IPS DF 6.9 (cell line): ENCODE data around the gene DISC1.
"Not testable (repeated sequence)": the region's sequence is repeated elsewhere in the genome, so short reads cannot be mapped to it uniquely, and the experiment has no call there.

Source experiments
- DNase-seq: peaks from one replicate; pipeline ENCODE4 v3.0.0-alpha.2; 2013; ENCODE audit warnings: low read depth, low spot score
- H3K27ac ChIP-seq: one replicate; pipeline ENCODE4 v1.5.1; 2013; ENCODE audit warnings: low read length, control low read depth
- H3K27me3 ChIP-seq: 2 replicates; pipeline ENCODE4 v1.6.1; 2013; ENCODE audit warnings: mild to moderate bottlenecking, low read length; ENCODE audit not compliant: control insufficient read depth, insufficient read depth
- H3K36me3 ChIP-seq: 2 replicates; pipeline ENCODE4 v1.6.1; 2013; ENCODE audit warnings: low read length; ENCODE audit not compliant: control insufficient read depth, insufficient read depth
- H3K4me1 ChIP-seq: 2 replicates; pipeline ENCODE4 v1.6.1; 2013; ENCODE audit warnings: low read length; ENCODE audit not compliant: control insufficient read depth, insufficient read depth
- H3K4me3 ChIP-seq: 2 replicates; pipeline ENCODE4 v1.5.1; 2013; ENCODE audit warnings: mild to moderate bottlenecking, low read length
- H3K9me3 ChIP-seq: 2 replicates; pipeline ENCODE4 v1.6.1; 2013; ENCODE audit warnings: low read length, inconsistent platforms; ENCODE audit not compliant: control insufficient read depth, insufficient read depth
- WGBS: extraction: QIAGEN DNeasy Blood & Tissue Kit; methylation state at CpG from one replicate; pipeline ENCODE4 v1.1.7; 2013; ENCODE audit warnings: mixed read lengths, missing lambda C conversion rate; ENCODE audit not compliant: insufficient read length, insufficient coverage; 5-methylcytosine and 5-hydroxymethylcytosine counted together

DISC1 gene

DNA sequence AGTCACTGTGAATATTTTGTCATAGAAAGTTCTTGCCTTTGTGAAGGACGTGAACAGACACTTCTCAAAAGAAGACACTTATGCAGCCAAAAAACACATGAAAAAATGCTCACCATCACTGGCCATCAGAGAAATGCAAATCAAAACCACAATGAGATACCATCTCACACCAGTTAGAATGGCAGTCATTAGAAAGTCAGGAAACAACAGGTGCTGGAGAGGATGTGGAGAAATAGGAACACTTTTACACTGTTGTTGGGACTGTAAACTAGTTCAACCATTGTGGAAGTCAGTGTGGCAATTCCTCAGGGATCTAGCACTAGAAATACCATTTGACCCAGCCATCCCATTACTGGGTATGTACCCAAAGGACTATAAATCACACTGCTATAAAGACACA lies 33.3 kb upstream of the DISC1 start:
- not testable (repeated sequence) for DNase-seq, H3K27ac ChIP-seq, H3K9me3 ChIP-seq, H3K27me3 ChIP-seq, H3K36me3 ChIP-seq, H3K4me1 ChIP-seq, H3K4me3 ChIP-seq
- no CpG with 5 or more reads among the region's 1 CpG for WGBS

DNA sequence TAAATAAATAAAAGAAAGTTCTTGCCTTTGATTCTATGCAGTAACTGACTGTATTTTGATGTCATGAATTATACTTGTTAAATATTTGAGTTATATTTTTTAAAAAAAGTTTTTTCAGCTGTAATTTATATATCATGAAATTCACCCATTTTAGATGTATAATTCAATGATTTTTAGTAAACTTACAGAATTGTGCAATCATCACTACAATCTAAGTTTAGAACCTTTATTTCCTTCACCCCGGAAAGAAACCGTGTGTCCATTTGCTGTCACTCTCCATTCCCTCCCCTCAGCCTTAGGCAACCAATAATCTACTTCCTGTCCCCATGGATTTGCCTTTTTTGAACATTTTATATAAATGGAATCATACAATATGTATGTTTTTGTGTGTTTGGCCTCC lies 32.5 kb upstream of the DISC1 start:
- no CpG with 5 or more reads among the region's 2 CpGs for WGBS

DNA sequence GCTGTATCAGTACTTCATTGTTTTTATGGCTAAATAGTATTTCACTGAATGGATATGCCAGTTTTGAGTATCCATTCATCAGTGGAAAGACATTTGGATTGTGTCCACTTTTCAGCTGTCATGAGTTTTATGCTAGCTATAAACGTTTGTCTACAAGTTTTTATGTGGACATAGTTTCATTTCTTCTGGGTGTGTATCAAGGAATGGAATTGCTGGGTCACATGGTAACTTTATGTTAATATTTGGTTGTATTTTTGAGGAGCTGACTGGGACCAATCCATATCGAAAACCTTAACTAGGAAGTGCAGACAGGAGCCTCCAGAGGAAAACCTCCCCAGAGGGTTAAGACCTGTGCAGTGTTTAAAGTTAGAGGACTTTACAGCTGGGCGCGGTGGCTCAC lies 31.8 kb upstream of the DISC1 start:
- no peaks in the 10 kb centered on the region for H3K27me3 ChIP-seq
- no CpG with 5 or more reads among the region's 4 CpGs for WGBS

More for the DNA sequence above, 32.5 kb upstream of the DISC1 start:
- H3K27ac ChIP-seq: no peak overlapping the region
- no peak for DNase-seq
- no peaks in the 10 kb centered on the region for H3K9me3 ChIP-seq
- H3K4me1 ChIP-seq: no peaks in the 10 kb centered on the region
- H3K4me3 ChIP-seq: no peak overlapping the region
- H3K36me3 ChIP-seq: no peaks in the 10 kb centered on the region
- no peaks in the 10 kb centered on the region for H3K27me3 ChIP-seq

DNA sequence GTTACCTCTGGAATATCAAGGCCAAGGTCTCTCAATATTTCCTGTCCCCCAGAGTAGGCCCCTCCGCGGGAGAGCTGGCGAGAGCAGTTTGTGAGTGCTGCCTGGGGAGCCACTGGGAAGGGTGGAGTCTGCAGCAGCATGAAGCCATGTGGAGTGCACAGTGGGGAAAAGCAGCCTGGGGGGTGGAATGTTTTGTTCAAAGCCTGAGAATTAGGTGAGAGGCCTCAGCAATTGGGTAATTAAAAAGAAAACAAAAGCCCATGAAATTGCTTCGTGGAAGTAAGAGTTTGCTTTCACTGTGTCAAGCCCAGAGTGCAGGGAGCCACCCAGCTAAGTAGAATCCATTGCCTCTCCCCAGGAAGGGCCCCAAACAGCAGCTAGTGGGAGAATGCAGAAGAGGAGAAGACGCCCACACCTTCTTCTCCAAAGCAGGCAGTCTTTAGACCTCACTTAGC lies 30.2 kb upstream of the DISC1 start:
- Histone ChIP-seq H3K4me3 (no peak overlapping the region), H3K27ac (no peak overlapping the region), H3K9me3 (no peaks in the 10 kb centered on the region), H3K36me3 (no peaks in the 10 kb centered on the region), H3K27me3 (no peaks in the 10 kb centered on the region), H3K4me1 (no peaks in the 10 kb centered on the region)
- no CpG with 5 or more reads among the region's 5 CpGs for WGBS
- no peak for DNase-seq

More for the DNA sequence above, 31.8 kb upstream of the DISC1 start:
- Histone ChIP-seq H3K27ac (no peak overlapping the region), H3K9me3 (no peaks in the 10 kb centered on the region), H3K4me1 (no peaks in the 10 kb centered on the region), H3K36me3 (no peaks in the 10 kb centered on the region), H3K4me3 (no peak overlapping the region)
- no peak for DNase-seq

DNA sequence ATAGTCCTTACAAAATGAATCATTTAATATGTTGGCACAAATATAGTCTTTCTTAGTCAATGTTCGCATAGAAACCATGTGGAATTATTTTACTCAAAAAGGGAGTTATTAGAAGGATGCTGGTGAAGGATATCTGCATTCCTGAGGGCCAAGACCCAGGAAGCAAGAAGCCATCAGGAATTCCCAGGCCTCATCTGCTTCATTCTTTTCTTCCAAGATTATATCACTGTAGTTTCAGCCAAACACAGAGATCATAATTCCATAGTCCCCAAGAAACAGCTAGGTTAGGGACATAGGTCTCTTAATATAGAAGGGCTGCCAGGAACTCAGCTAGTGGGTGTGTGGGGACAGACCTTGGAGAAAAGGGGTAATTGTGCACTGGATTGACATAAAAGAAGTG lies 28.6 kb upstream of the DISC1 start:
- Histone ChIP-seq H3K27me3 (no peaks in the 10 kb centered on the region), H3K36me3 (no peaks in the 10 kb centered on the region), H3K9me3 (no peaks in the 10 kb centered on the region), H3K4me3 (no peak overlapping the region), H3K4me1 (no peaks in the 10 kb centered on the region), H3K27ac (no peak overlapping the region)
- WGBS: no CpG with 5 or more reads among the region's 1 CpG
- DNase-seq: no peak

DNA sequence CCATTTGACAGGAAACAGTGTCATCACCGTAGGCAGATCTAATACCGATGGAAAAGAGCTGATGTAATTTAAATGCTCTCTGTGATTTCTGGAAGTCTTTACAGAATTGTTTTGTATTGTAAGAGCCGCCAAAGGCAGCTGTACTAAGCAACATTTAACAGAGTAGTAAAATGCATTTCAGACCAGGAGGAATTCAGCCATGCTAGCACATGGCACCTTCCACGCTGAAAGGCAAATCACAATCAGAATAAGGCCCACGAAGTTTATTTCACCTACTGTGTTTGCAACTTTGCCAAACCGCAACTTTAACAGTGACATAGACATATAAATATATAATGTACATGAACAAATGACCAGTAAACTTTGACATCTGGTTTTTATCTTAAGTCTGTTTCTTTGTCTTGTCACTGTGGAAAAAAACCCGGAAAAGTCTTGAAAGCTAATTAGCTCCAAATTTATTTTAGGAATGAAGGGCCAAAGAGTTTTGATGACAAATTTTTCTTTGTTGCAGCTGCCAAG lies 26.1 kb upstream of the DISC1 start:
- Histone ChIP-seq H3K9me3 (no peaks in the 10 kb centered on the region), H3K27me3 (no peaks in the 10 kb centered on the region), H3K4me1 (no peaks in the 10 kb centered on the region), H3K27ac (no peak overlapping the region), H3K36me3 (no peaks in the 10 kb centered on the region), H3K4me3 (no peak overlapping the region)
- DNase-seq: no peak
- no CpG with 5 or more reads among the region's 7 CpGs for WGBS

DNA sequence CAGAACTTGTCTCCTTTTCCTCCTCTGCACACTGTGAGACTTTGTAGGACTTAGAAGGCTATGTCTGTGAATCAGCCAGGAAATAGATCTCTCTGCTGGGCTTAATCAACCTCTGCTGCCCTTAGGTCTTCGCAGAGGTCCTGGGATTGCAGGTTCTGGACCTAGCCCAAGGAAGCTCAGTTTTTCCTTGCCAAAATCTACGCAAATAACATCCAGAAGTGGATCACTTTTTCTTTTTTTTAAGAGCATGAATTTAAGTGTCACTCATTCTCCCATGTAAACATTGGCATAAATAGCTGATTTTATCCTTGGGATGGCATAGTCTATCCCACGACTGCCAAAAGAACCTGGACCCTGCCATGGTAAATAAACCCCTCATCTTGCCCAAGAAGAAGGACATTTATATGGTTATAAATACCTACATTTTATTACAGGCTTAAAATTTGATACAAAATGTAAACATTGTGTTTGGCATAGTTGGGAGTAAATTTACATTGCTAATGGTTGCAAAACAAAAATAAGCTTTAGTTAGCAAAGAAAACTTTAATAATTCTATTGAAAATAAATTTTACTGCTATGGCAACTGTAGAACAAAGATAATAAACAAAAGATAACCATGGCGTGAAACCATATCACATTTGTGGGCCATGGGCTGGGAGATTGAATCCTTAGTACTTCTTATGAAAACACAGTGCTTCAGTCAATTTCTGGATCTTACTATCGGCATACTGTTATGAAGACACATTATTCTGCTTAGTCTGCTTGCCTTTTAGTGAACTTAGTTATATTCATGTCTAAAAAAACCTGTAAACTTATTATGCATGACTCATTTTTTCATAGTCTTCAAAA lies 24.5 kb upstream of the DISC1 start:
- no peak for DNase-seq
- Histone ChIP-seq H3K9me3 (no peaks in the 10 kb centered on the region), H3K27ac (no peak overlapping the region), H3K27me3 (no peaks in the 10 kb centered on the region), H3K4me3 (no peak overlapping the region), H3K36me3 (no peaks in the 10 kb centered on the region), H3K4me1 (no peaks in the 10 kb centered on the region)
- WGBS: no CpG with 5 or more reads among the region's 5 CpGs

DNA sequence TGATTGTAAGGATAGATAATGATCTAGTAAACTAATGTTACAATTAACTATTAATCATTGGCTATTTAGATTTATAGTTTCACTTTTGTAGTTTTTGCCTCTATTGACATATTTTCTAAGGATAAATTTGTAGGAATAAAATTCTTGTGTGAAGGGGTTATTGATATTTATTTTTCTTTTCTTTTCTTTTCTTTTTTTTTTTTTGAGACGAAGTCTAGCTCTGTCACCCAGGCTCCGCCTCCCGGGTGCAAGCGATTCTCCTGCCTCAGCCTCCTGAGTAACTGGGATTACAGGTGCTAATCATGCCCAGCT lies 24.0 kb upstream of the DISC1 start:
- no peak overlapping the region for H3K27ac ChIP-seq
- DNase-seq: no peak
- WGBS: no CpG with 5 or more reads among the region's 4 CpGs

DNA sequence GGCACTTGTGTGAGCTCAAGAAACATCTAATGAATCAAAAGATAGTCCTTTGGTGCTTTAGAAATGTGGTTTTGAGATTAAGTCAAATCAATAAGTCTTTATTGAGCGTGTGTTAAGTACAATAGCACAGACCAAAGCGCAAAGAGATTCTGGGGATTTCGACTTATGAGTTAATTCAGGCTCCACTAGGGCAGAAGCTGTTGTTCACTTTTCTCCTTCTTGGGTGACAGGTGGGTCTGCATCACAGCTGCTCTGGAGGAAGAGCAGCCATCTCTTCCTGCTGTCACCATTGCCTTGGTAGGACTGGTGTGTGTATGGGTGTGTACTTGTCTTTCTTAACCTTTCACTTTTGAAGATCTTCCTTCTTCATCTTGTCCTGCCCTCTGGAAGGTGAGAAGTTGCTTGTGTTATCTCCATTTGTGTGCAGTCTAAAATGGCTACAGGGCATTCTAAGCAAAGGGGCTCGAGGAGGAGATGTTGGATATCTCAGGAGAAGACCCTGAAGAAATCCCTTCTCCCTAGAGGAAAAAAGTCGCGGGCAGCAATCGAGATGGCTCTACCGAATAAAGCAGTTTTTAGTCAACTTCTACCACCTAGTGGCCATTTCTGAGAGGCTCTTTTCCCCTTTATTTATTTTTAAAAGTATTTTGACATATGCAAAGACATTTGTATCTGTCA lies 22.9 kb upstream of the DISC1 start:
- no peak for DNase-seq
- Histone ChIP-seq H3K9me3 (no peaks in the 10 kb centered on the region), H3K4me3 (no peak overlapping the region), H3K36me3 (no peaks in the 10 kb centered on the region), H3K27ac (no peak overlapping the region), H3K4me1 (no peaks in the 10 kb centered on the region), H3K27me3 (no peaks in the 10 kb centered on the region)
- no CpG with 5 or more reads among the region's 8 CpGs for WGBS

More for the DNA sequence above, 24.0 kb upstream of the DISC1 start:
- Histone ChIP-seq H3K36me3 (no peaks in the 10 kb centered on the region), H3K4me3 (no peak overlapping the region), H3K4me1 (no peaks in the 10 kb centered on the region), H3K9me3 (no peaks in the 10 kb centered on the region), H3K27me3 (no peaks in the 10 kb centered on the region)

DNA sequence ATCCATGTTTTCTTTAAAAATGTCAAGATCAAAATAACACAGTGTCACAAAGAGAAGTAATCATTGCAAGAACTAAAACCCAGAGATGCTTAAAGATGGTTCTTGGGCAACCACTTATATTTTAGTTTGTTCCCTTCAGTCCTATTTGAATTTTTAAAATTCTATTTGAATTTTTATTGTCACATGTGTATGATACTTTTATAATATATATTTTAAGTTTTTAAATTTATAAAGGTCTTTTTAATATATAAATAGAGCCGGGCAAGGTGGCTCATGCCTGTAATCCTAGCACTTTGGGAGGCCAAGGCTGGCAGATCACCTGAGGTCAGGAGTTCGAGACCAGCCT lies 22.3 kb upstream of the DISC1 start:
- no peak for DNase-seq
- Histone ChIP-seq H3K27me3 (no peaks in the 10 kb centered on the region), H3K9me3 (no peaks in the 10 kb centered on the region), H3K27ac (no peak overlapping the region), H3K36me3 (no peaks in the 10 kb centered on the region), H3K4me1 (no peaks in the 10 kb centered on the region), H3K4me3 (no peak overlapping the region)
- no CpG with 5 or more reads among the region's 2 CpGs for WGBS
